Activated CD4-positive, alpha-beta T cell treated with anti-CD3 and anti-CD28 coated beads for 4 hours (primary cell): ENCODE data around the gene ERI2.
A peak's percentile ranks its signal among the peaks of the same experiment; 100 is the strongest.
"Not testable (repeated sequence)": the region's sequence is repeated elsewhere in the genome, so short reads cannot be mapped to it uniquely, and the experiment has no call there.

Source experiments
- DNase-seq, 2 donors: peaks; one replicate each; pipeline ENCODE4 v3.0.0-alpha.2; 2020

ERI2 gene

GRCh38 chr16:20818929-20819585 is 12.8 kb upstream of the ERI2 start:
- no peak for DNase-seq

- DNase-seq, result no peak
Observed at GRCh38 chr16:20814784-20815183, 8.5 kb upstream of the ERI2 start.

- DNase-seq, result no peak
Observed at GRCh38 chr16:20812510-20812909, 6.2 kb upstream of the ERI2 start.

GRCh38 chr16:20811889-20812439 is 5.7 kb upstream of the ERI2 start:
- DNase-seq, result no peak

GRCh38 chr16:20807862-20808261 is 1.6 kb upstream of the ERI2 start:
- DNase-seq, result no peak

GRCh38 chr16:20805684-20806167 is 546 bp downstream of the ERI2 start:
- not testable (repeated sequence) for DNase-seq

GRCh38 chr16:20803561-20804214 is 2.6 kb downstream of the ERI2 start:
- DNase-seq, result no peak

- DNase-seq, result no peak
Observed at GRCh38 chr16:20803192-20803560, 3.1 kb downstream of the ERI2 start.

GRCh38 chr16:20801278-20801677 is 5.0 kb downstream of the ERI2 start:
- DNase-seq, result no peak

GRCh38 chr16:20799599-20799998 is 6.7 kb downstream of the ERI2 start:
- DNase-seq, result no peak

GRCh38 chr16:20798364-20798763 is 7.9 kb downstream of the ERI2 start:
- no peak for DNase-seq

GRCh38 chr16:20791923-20792612 is 14.2 kb downstream of the ERI2 start:
- no peak for DNase-seq

- no peak for DNase-seq
Observed at GRCh38 chr16:20789130-20789529, 17.1 kb downstream of the ERI2 start.

- DNase-seq, result no peak
Observed at GRCh38 chr16:20784204-20784603, 22.1 kb downstream of the ERI2 start.

GRCh38 chr16:20782470-20782869 is 23.8 kb downstream of the ERI2 start:
- DNase-seq, result no peak

- DNase-seq, result no peak
Observed at GRCh38 chr16:20781697-20782096, 24.6 kb downstream of the ERI2 start.

- DNase-seq, result peak; percentile 41 to 52
Observed at GRCh38 chr16:20774703-20775362, 31.4 kb downstream of the ERI2 start.

- no peak for DNase-seq
Observed at GRCh38 chr16:20773679-20774078, 32.6 kb downstream of the ERI2 start.

GRCh38 chr16:20768818-20769217 is 37.5 kb downstream of the ERI2 start:
- no peak for DNase-seq

- DNase-seq, result no peak
Observed at GRCh38 chr16:20768121-20768520, 38.2 kb downstream of the ERI2 start.

- no peak for DNase-seq
Observed at GRCh38 chr16:20767577-20767976, 38.7 kb downstream of the ERI2 start.

GRCh38 chr16:20766294-20766693 is 40.0 kb downstream of the ERI2 start:
- no peak for DNase-seq

- DNase-seq, result no peak
Observed at GRCh38 chr16:20765732-20766131, 40.5 kb downstream of the ERI2 start.
